Naive thymus-derived CD4-positive, alpha-beta T cell (primary cell): ENCODE results near the gene FNDC3B. TPM values are rescaled to one million over a fixed set of nuclear protein-coding genes. Genes with fewer than 3 reads are reported as not detected.

ENCODE experiments used
- ATAC-seq: fragments of 150-1000 bp; cut with Tn5 transposase; 2 replicates; pipeline ENCODE4 v1.10.0; 2021; ENCODE audit warnings: mild to moderate bottlenecking, moderate library complexity
- CTCF ChIA-PET: fragments of 350-600 bp; sonication (Branson Sonifier 250); formaldehyde crosslinking; loops from one replicate; lab custom pipeline; 2021; ENCODE audit warnings: antibody characterized with exemption; lab: Charles Lee
- POLR2A ChIA-PET: fragments of 350-600 bp; sonication (Branson Sonifier 250); formaldehyde crosslinking; loops from one replicate; lab custom pipeline; 2021; ENCODE audit warnings: antibody characterized with exemption, inconsistent platforms; lab: Charles Lee
- DNase-seq, 9 donors: peaks; one replicate each; pipeline versions ENCODE4 v3.0.0 to v3.0.0-alpha.2; 2020 to 2022; ENCODE audit warnings: mixed read lengths in 1 of 9
- H3K27ac ChIP-seq: one replicate; pipeline ENCODE4 v1.7.0; 2013; ENCODE audit warnings: mild to moderate bottlenecking, low read depth, low read length, moderate library complexity
- H3K27me3 ChIP-seq, 2 donors: one replicate each; pipeline ENCODE4 v1.7.0; 2013; ENCODE audit warnings: low read length in 2 of 2, mild to moderate bottlenecking in 2 of 2, moderate library complexity in 2 of 2; ENCODE audit not compliant: control insufficient read depth in 2 of 2, insufficient read depth in 2 of 2
- H3K36me3 ChIP-seq, 3 experiments: 1 replicate in 2 of 3; 2 replicates in 1 of 3; pipeline ENCODE4 v1.7.0; 2013; ENCODE audit warnings: low read length in 3 of 3, mild to moderate bottlenecking in 3 of 3, moderate library complexity in 1 of 3; ENCODE audit not compliant: insufficient read depth in 3 of 3, control insufficient read depth in 2 of 3
- H3K4me1 ChIP-seq, 2 donors: one replicate each; pipeline ENCODE4 v1.7.0; 2013; ENCODE audit warnings: low read length in 2 of 2, mild to moderate bottlenecking in 2 of 2, moderate library complexity in 1 of 2; ENCODE audit not compliant: control insufficient read depth in 2 of 2, insufficient read depth in 2 of 2
- H3K4me3 ChIP-seq: 2 replicates; pipeline ENCODE4 v1.7.0; 2013; ENCODE audit warnings: mild to moderate bottlenecking, low read length
- H3K9me3 ChIP-seq, 3 experiments: 1 replicate in 2 of 3; 2 replicates in 1 of 3; pipeline ENCODE4 v1.7.0; 2013; ENCODE audit warnings: low read length in 3 of 3; ENCODE audit not compliant: control insufficient read depth in 2 of 3
- H3K27ac Mint-ChIP-seq, 9 donors: one replicate each; pipeline ENCODE4 v1.8.0; 2020 to 2022; ENCODE audit warnings: mixed read lengths in 9 of 9, mild to moderate bottlenecking in 8 of 9, moderate library complexity in 5 of 9, inconsistent platforms in 2 of 9
- H3K27me3 Mint-ChIP-seq, 5 donors: one replicate each; pipeline ENCODE4 v1.8.0; 2021 to 2022; ENCODE audit warnings: mixed read lengths in 5 of 5, mild to moderate bottlenecking in 1 of 5
- H3K36me3 Mint-ChIP-seq, 5 donors: one replicate each; pipeline ENCODE4 v1.8.0; 2020 to 2022; ENCODE audit warnings: mixed read lengths in 5 of 5, mild to moderate bottlenecking in 3 of 5, inconsistent platforms in 1 of 5
- H3K4me1 Mint-ChIP-seq, 7 donors: one replicate each; pipeline ENCODE4 v1.8.0; 2020 to 2022; ENCODE audit warnings: mixed read lengths in 7 of 7, mild to moderate bottlenecking in 3 of 7, inconsistent platforms in 1 of 7
- H3K4me3 Mint-ChIP-seq, 10 donors: one replicate each; pipeline ENCODE4 v1.8.0; 2020 to 2022; ENCODE audit warnings: mild to moderate bottlenecking in 10 of 10, mixed read lengths in 10 of 10, moderate library complexity in 6 of 10, inconsistent platforms in 2 of 10
- H3K9me3 Mint-ChIP-seq, 11 donors: one replicate each; pipeline ENCODE4 v1.8.0; 2020 to 2022; ENCODE audit warnings: mixed read lengths in 11 of 11, mild to moderate bottlenecking in 4 of 11, inconsistent platforms in 1 of 11, moderate library complexity in 1 of 11
- intact Hi-C, 2 donors: fragments of 100-400 bp; cut with micrococcal nuclease; formaldehyde crosslinking; loops; one replicate each; pipeline ENCODE4 v1.15.1; 2023
- polyA plus RNA-seq, 2 donors: library from polyadenylated mRNA; unstranded; fragments of 300-500 nt; fragmentation: Illumina TruSeq; gene quantifications; one replicate each; pipeline ENCODE4 v1.2.3, GENCODE V29; 2021
- total RNA-seq, 6 experiments: library from RNA in 5 of 6; stranded (reverse) in 5 of 6; gene quantifications; 1 replicate in 5 of 6; 2 replicates in 1 of 6; pipeline ENCODE4 v1.2.3 and lab custom pipeline; 2021 to 2026

FNDC3B gene
- total and polyA plus RNA-seq, 7 experiments from 2014 or later, result 8.6 to 78.6 (median 25.6) TPM

GRCh38 chr3:172126741-172127140, 87.4 kb downstream of the FNDC3B start:
- no peak overlapping the region for H3K27ac ChIP-seq
- Mint-ChIP-seq H3K4me1 (peaks cover 27 to 46% (median 36%) of the 10 kb centered on the region in 7 donors), H3K27me3 (no peaks in the 10 kb centered on the region), H3K9me3 (peaks cover 0 to 4% (median 0%) of the 10 kb centered on the region in 11 donors), H3K36me3 (peaks cover 4 to 55% (median 29%) of the 10 kb centered on the region in 5 donors), H3K4me3 (no peak overlapping the region), H3K27ac (no peak overlapping the region)
- ChIA-PET POLR2A (no interaction called here), CTCF (no interaction called here)
- H3K4me1 ChIP-seq, result peaks cover 0 to 5% of the 10 kb centered on the region in 2 donors
- no peaks in the 10 kb centered on the region for H3K27me3 ChIP-seq
- ATAC-seq, result no peak
- no peaks in the 10 kb centered on the region for H3K9me3 ChIP-seq
- no peak overlapping the region for H3K4me3 ChIP-seq
- intact Hi-C loops, result no loop called here
- DNase-seq, result no peak
- H3K36me3 ChIP-seq, result no peaks in the 10 kb centered on the region

- ATAC-seq (no peak), DNase-seq (no peak)
- CTCF ChIA-PET, result no interaction called here
- Histone ChIP-seq H3K4me3 (no peak overlapping the region), H3K9me3 (no peaks in the 10 kb centered on the region), H3K27ac (no peak overlapping the region), H3K36me3 (no peaks in the 10 kb centered on the region), H3K27me3 (no peaks in the 10 kb centered on the region), H3K4me1 (peaks cover 0 to 9% of the 10 kb centered on the region in 2 donors)
- Mint-ChIP-seq H3K4me3 (no peak overlapping the region), H3K27ac (no peak overlapping the region), H3K4me1 (peaks cover 31 to 50% (median 39%) of the 10 kb centered on the region in 7 donors), H3K27me3 (no peaks in the 10 kb centered on the region), H3K9me3 (peaks cover 0 to 8% (median 0%) of the 10 kb centered on the region in 11 donors), H3K36me3 (peaks cover 3 to 51% (median 29%) of the 10 kb centered on the region in 5 donors)
- intact Hi-C loops, result no loop called here
- POLR2A ChIA-PET, result no interaction called here
These were observed 87.8 kb downstream of the FNDC3B start for GRCh38 chr3:172127141-172127540.

- POLR2A ChIA-PET, result no interaction called here
- Histone ChIP-seq H3K4me1 (peaks cover 0 to 16% of the 10 kb centered on the region in 2 donors), H3K4me3 (no peak overlapping the region), H3K27ac (no peak overlapping the region), H3K36me3 (no peaks in the 10 kb centered on the region), H3K9me3 (no peaks in the 10 kb centered on the region), H3K27me3 (no peaks in the 10 kb centered on the region)
- peaks cover 0 to 46% (median 29%) of the 10 kb centered on the region in 5 donors for H3K36me3 Mint-ChIP-seq
- peaks cover 30 to 54% (median 42%) of the 10 kb centered on the region in 7 donors for H3K4me1 Mint-ChIP-seq
- H3K27ac Mint-ChIP-seq, result peak overlapping the region in 1 of 9 donors; percentile 13
- intact Hi-C loops, result no loop called here
- H3K27me3 Mint-ChIP-seq, result no peaks in the 10 kb centered on the region
- DNase-seq, result no peak
- peaks cover 0 to 8% (median 0%) of the 10 kb centered on the region in 11 donors for H3K9me3 Mint-ChIP-seq
- no peak overlapping the region for H3K4me3 Mint-ChIP-seq
- ATAC-seq, result no peak
- CTCF ChIA-PET, result interaction anchor here (0.7 kb wide), 1 partner anchor 57 kb away, joined by 4 read pairs; no protein-coding TSS in a partner anchor
These were observed 88.7 kb downstream of the FNDC3B start for GRCh38 chr3:172127929-172128580.

GRCh38 chr3:172128858-172129257, 89.5 kb downstream of the FNDC3B start:
- Histone ChIP-seq H3K27me3 (no peaks in the 10 kb centered on the region), H3K36me3 (no peaks in the 10 kb centered on the region), H3K9me3 (no peaks in the 10 kb centered on the region), H3K4me1 (peaks cover 0 to 24% of the 10 kb centered on the region in 2 donors), H3K27ac (no peak overlapping the region), H3K4me3 (no peak overlapping the region)
- Mint-ChIP-seq H3K9me3 (peaks cover 0 to 8% (median 0%) of the 10 kb centered on the region in 11 donors), H3K27ac (no peak overlapping the region), H3K27me3 (no peaks in the 10 kb centered on the region), H3K4me3 (no peak overlapping the region), H3K4me1 (peaks cover 30 to 58% (median 50%) of the 10 kb centered on the region in 7 donors), H3K36me3 (peaks cover 0 to 45% (median 33%) of the 10 kb centered on the region in 5 donors)
- ChIA-PET CTCF (no interaction called here), POLR2A (no interaction called here)
- ATAC-seq (no peak), DNase-seq (no peak)
- intact Hi-C loops, result loop anchor here in 1 of 2 donors (1.0 kb wide), 1 partner anchor 12 kb away; no protein-coding TSS in a partner anchor

GRCh38 chr3:172129498-172129849, 90.1 kb downstream of the FNDC3B start:
- Histone ChIP-seq H3K4me3 (no peak overlapping the region), H3K27me3 (no peaks in the 10 kb centered on the region), H3K9me3 (no peaks in the 10 kb centered on the region), H3K4me1 (peaks cover 0 to 30% of the 10 kb centered on the region in 2 donors), H3K27ac (no peak overlapping the region), H3K36me3 (no peaks in the 10 kb centered on the region)
- CTCF ChIA-PET, result no interaction called here
- Mint-ChIP-seq H3K27ac (peak overlapping the region in 2 of 9 donors; percentile 11 to 84), H3K27me3 (no peaks in the 10 kb centered on the region), H3K4me1 (peaks cover 30 to 63% (median 56%) of the 10 kb centered on the region in 7 donors), H3K36me3 (peaks cover 0 to 43% (median 39%) of the 10 kb centered on the region in 5 donors), H3K4me3 (no peak overlapping the region), H3K9me3 (peaks cover 0 to 8% (median 0%) of the 10 kb centered on the region in 11 donors)
- POLR2A ChIA-PET, result interaction anchor here (0.6 kb wide), 1 partner anchor 1769 kb away, joined by 4 read pairs; no protein-coding TSS in a partner anchor
- DNase-seq (no peak), ATAC-seq (no peak)
- intact Hi-C loops, result loop anchor here in 1 of 2 donors (1.0 kb wide), 1 partner anchor 12 kb away; no protein-coding TSS in a partner anchor

GRCh38 chr3:172129850-172130716, 90.7 kb downstream of the FNDC3B start:
- Mint-ChIP-seq H3K36me3 (peaks cover 0 to 38% (median 36%) of the 10 kb centered on the region in 5 donors), H3K4me3 (peak overlapping the region in 4 of 10 donors; percentile 4 to 50 (median 34)), H3K9me3 (peaks cover 0 to 8% (median 0%) of the 10 kb centered on the region in 11 donors), H3K27ac (peak overlapping the region in 6 of 9 donors; percentile 11 to 84 (median 60)), H3K27me3 (no peaks in the 10 kb centered on the region), H3K4me1 (peaks cover 26 to 65% (median 51%) of the 10 kb centered on the region in 7 donors)
- Histone ChIP-seq H3K36me3 (no peaks in the 10 kb centered on the region), H3K4me3 (no peak overlapping the region), H3K27me3 (no peaks in the 10 kb centered on the region), H3K4me1 (peaks cover 0 to 30% of the 10 kb centered on the region in 2 donors), H3K27ac (no peak overlapping the region), H3K9me3 (no peaks in the 10 kb centered on the region)
- DNase-seq, result peak in 4 of 9 donors; percentile 10 to 34 (median 18)
- POLR2A ChIA-PET, result interaction anchor here (0.6 kb wide), 1 partner anchor 1769 kb away, joined by 4 read pairs; no protein-coding TSS in a partner anchor
- peak; percentile 80 for ATAC-seq
- intact Hi-C loops, result loop anchor here in 1 of 2 donors (1.0 to 5.0 kb wide), 2 partner anchors 13 to 43 kb away; no protein-coding TSS in a partner anchor
- CTCF ChIA-PET, result no interaction called here
